Upper lobe of left lung (tissue), 6 donors: ENCODE measurements around the gene TNFAIP2. TPM values are rescaled to one million over a fixed set of nuclear protein-coding genes. Genes with fewer than 3 reads are reported as not detected.

ENCODE experiments used
- ATAC-seq, 2 donors: fragments of 200-7000 bp; cut with Tn5 transposase; one replicate each; pipeline ENCODE4 v1.9.1; 2022; ENCODE audit warnings: mild to moderate bottlenecking in 2 of 2, moderate library complexity in 2 of 2; ENCODE audit not compliant: low FRiP score in 2 of 2
- DNase-seq, 2 donors: peaks; one replicate each; pipeline ENCODE4 v3.0.0-alpha.2; 2019 to 2020
- H3K27ac ChIP-seq, 4 donors: fragments of 200-600 bp; sonication (generic); one replicate each; pipeline ENCODE4 v1.5.1; 2016 to 2019
- H3K27me3 ChIP-seq, 4 donors: fragments of 200-600 bp; sonication (generic); one replicate each; pipeline ENCODE4 v1.5.1; 2017 to 2019
- H3K36me3 ChIP-seq, 4 donors: fragments of 200-600 bp; sonication (generic); one replicate each; pipeline ENCODE4 v1.5.1; 2016 to 2019
- H3K4me1 ChIP-seq, 4 donors: fragments of 200-600 bp; sonication (generic); one replicate each; pipeline ENCODE4 v1.5.1; 2018 to 2019
- H3K4me3 ChIP-seq, 4 donors: fragments of 200-600 bp; sonication (generic); one replicate each; pipeline ENCODE4 v1.5.1; 2017 to 2019; ENCODE audit warnings: mild to moderate bottlenecking in 2 of 4, moderate library complexity in 1 of 4
- H3K9me3 ChIP-seq, 4 donors: fragments of 200-600 bp; sonication (generic); one replicate each; pipeline ENCODE4 v1.5.1; 2018 to 2019
- EP300 ChIP-seq, 4 donors: sonication (generic); formaldehyde crosslinking; IDR thresholded peaks; one replicate each; pipeline ENCODE4 v1.5.1; 2017; ENCODE audit warnings: antibody characterized with exemption in 4 of 4, control low read depth in 2 of 4
- POLR2A ChIP-seq, 4 donors: fragments of 450-650 bp; IDR thresholded peaks; one replicate each; pipeline ENCODE4 v1.5.1; 2016 to 2017; ENCODE audit warnings: antibody characterized with exemption in 4 of 4, mild to moderate bottlenecking in 2 of 4
- POLR2AphosphoS5 ChIP-seq, 2 donors: sonication (generic); formaldehyde crosslinking; IDR thresholded peaks; one replicate each; pipeline ENCODE4 v1.5.1; 2017; ENCODE audit warnings: antibody characterized with exemption in 2 of 2
- WGBS, 2 donors: methylation state at CpG; one replicate each; pipeline ENCODE4 v1.1.5; 2017 to 2018; 5-methylcytosine and 5-hydroxymethylcytosine counted together
- total RNA-seq, 6 donors: library from RNA; depleted of rRNA in 4 of 6; stranded (reverse); fragments of >200 nt in 4 of 6; gene quantifications; one replicate each; pipeline versions ENCODE4 v1.1.0 to v1.2.1, GENCODE V29; 2016 to 2021
- TF ChIP-seq, protein P1 (sequence below), 6 experiments: fragments of 450-650 bp in 4 of 6; fragments of 200-600 bp in 2 of 6; sonication (generic) in 2 of 6; IDR thresholded peaks; one replicate each; pipeline ENCODE4 v1.5.1; 2016 to 2019; ENCODE audit warnings: antibody characterized with exemption in 6 of 6
- donor health status: DM: no; HTN: no; CAD: no; lungs with moderate emphysema.
- donor health status: DM: no; HTN: yes; CAD: no; lungs with severe emphysema.

The TNFAIP2 gene
- total RNA-seq, 6 donors from 2014 or later = 51.2 to 542 (median 229) TPM

DNA sequence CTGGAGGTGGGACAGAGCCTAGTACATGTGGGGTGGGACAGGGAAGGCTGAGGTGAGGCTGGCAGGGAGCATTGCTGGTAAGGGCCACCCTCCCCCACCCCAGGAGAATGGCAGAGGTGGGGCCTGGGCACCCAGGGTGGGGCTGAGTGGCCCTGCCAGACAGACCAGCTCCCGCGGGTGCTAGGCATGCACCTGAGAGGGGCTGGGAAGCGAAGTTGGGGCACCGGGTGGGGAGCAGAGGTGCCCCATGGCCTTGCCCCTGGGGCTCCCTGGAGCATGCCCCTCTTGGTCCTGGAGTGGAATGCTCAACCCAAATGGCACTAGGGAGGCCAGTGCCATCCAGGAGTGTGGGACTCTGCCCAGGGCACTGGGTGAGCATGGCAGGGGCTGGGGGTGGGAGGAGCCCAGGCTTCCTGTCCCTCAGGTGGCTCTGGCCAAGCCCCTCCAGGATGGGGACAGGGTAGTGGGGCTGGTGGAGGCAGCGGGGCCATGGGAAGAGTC is 1.3 kb downstream of the TNFAIP2 start:
- no peaks in the 10 kb centered on the region for H3K27me3 ChIP-seq
- H3K4me3 ChIP-seq = peak overlapping the region in 3 of 4 donors; percentile 52 to 67 (median 63)
- DNase-seq (peak in 1 of 2 donors; percentile 53), ATAC-seq (no peak)
- TF ChIP-seq POLR2A (IDR thresholded peaks at IDR 0.05) (no peak), POLR2AphosphoS5 (IDR thresholded peaks at IDR 0.05) (no peak), EP300 (IDR thresholded peaks at IDR 0.05) (no peak)
- TF ChIP-seq, protein P1, sequence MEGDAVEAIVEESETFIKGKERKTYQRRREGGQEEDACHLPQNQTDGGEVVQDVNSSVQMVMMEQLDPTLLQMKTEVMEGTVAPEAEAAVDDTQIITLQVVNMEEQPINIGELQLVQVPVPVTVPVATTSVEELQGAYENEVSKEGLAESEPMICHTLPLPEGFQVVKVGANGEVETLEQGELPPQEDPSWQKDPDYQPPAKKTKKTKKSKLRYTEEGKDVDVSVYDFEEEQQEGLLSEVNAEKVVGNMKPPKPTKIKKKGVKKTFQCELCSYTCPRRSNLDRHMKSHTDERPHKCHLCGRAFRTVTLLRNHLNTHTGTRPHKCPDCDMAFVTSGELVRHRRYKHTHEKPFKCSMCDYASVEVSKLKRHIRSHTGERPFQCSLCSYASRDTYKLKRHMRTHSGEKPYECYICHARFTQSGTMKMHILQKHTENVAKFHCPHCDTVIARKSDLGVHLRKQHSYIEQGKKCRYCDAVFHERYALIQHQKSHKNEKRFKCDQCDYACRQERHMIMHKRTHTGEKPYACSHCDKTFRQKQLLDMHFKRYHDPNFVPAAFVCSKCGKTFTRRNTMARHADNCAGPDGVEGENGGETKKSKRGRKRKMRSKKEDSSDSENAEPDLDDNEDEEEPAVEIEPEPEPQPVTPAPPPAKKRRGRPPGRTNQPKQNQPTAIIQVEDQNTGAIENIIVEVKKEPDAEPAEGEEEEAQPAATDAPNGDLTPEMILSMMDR (IDR thresholded peaks at IDR 0.05) = no peak
- H3K4me1 ChIP-seq = peaks cover 62 to 92% (median 69%) of the 10 kb centered on the region in 4 donors
- H3K27ac ChIP-seq = peak overlapping the region in 2 of 4 donors; percentile 94 to 96
- no peaks in the 10 kb centered on the region for H3K9me3 ChIP-seq
- H3K36me3 ChIP-seq = peaks cover 0 to 4% (median 1%) of the 10 kb centered on the region in 4 donors
- 82% methylated on average over 5 of the region's 5 CpGs; no CpG with 5 or more reads in 1 of the 2 donors for WGBS, 2 donors

DNA sequence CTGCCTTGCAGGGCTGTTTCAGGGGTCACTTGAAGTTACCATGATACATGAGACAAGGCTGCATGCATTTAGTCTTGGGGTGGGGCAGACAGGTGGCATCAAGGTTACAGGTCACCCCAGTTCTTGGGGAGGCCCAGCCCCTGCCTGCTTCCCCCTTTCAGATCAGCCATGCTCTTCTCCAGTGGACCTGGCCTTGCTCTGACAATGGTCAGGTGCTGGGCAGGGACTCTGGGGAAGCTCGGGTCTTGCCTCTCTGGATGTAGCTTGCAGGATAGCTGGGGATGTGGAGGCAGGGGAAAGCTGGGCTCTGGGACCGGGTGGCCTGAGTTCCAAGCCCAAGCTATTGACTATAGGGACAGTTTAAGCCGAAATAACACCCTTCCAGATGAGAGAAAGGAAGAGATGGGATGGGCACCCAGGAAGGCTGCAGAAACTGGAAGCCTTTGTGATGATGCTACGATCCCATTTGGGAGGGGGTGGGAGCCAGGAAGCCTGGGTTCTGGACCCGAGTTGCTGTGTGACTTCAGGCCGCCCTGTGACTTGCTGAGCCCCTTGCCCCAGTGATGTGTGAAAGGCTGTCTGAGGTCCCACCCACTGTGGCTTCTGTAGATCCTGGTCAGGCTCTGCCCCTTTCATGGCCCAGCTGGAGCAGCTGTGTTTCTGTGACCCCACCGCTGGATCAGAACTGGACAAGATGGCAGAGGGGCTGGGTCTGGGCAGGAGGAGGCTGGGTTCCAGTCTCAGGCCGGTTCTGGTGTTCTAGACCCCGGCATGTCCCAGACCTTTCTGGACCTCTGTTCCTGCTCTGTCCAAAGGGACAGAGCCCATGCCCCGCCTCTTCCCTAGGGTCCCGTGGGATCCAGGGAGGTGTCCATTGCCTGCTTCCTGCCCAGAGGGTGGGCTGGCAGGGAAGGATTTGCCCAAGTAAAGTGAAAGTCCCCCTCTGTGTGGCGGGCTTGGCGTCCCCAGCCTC is 2.1 kb downstream of the TNFAIP2 start:
- Histone ChIP-seq H3K4me3 (peak overlapping the region in 3 of 4 donors; percentile 52 to 67 (median 63)), H3K9me3 (no peaks in the 10 kb centered on the region), H3K4me1 (peaks cover 57 to 89% (median 65%) of the 10 kb centered on the region in 4 donors), H3K27ac (peak overlapping the region in 1 of 4 donors; percentile 94), H3K36me3 (peaks cover 0 to 11% (median 9%) of the 10 kb centered on the region in 4 donors), H3K27me3 (no peaks in the 10 kb centered on the region)
- 91 to 92% methylated on average over 8 to 13 of the region's 13 CpGs for WGBS, 2 donors
- DNase-seq = no peak
- TF ChIP-seq EP300 (IDR thresholded peaks at IDR 0.05) (no peak), POLR2A (IDR thresholded peaks at IDR 0.05) (no peak), POLR2AphosphoS5 (IDR thresholded peaks at IDR 0.05) (no peak)
- TF ChIP-seq, protein P1 (IDR thresholded peaks at IDR 0.05) = no peak
- ATAC-seq = no peak

DNA sequence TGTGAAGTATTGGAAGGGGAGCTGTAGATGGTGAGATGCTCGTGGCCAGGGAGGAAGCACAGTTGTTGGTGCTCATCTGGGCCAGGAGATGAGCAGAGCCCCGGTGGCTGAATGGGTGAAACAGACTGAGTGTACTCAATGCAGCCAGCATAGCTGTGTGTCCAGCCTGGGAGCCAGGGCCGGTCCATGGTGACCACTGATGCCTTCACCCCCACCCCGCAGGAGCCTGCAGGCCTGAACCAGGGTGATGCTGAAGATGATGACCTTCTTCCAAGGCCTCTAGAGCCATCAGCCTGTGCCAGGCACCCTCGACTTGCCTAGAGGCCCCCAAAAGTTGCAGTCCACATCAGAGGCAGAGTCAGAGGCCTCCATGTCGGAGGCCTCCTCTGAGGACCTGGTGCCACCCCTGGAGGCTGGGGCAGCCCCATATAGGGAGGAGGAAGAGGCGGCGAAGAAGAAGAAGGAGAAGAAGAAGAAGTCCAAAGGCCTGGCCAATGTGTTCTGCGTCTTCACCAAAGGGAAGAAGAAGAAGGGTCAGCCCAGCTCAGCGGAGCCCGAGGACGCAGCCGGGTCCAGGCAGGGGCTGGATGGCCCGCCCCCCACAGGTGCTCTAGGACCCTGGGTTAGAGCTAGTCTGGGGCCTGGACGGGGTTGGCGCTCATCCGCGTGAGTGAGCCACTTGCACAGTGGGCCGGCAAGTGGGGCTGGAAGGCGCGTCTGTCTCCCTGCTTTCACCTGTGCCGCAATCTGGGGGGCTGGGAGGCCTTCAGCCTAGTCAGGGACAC is 3.0 kb downstream of the TNFAIP2 start:
- Histone ChIP-seq H3K9me3 (no peaks in the 10 kb centered on the region), H3K36me3 (peaks cover 0 to 19% (median 14%) of the 10 kb centered on the region in 4 donors), H3K4me1 (peaks cover 49 to 88% (median 64%) of the 10 kb centered on the region in 4 donors), H3K27ac (peak overlapping the region in 1 of 4 donors; percentile 49), H3K27me3 (no peaks in the 10 kb centered on the region), H3K4me3 (peak overlapping the region in 3 of 4 donors; percentile 26 to 63 (median 37))
- ATAC-seq = no peak
- 78 to 92% methylated on average over 10 to 14 of the region's 22 CpGs for WGBS, 2 donors
- no peak for DNase-seq
- TF ChIP-seq, protein P1 (IDR thresholded peaks at IDR 0.05) = no peak
- TF ChIP-seq POLR2A (IDR thresholded peaks at IDR 0.05) (no peak), EP300 (IDR thresholded peaks at IDR 0.05) (no peak), POLR2AphosphoS5 (IDR thresholded peaks at IDR 0.05) (no peak)

DNA sequence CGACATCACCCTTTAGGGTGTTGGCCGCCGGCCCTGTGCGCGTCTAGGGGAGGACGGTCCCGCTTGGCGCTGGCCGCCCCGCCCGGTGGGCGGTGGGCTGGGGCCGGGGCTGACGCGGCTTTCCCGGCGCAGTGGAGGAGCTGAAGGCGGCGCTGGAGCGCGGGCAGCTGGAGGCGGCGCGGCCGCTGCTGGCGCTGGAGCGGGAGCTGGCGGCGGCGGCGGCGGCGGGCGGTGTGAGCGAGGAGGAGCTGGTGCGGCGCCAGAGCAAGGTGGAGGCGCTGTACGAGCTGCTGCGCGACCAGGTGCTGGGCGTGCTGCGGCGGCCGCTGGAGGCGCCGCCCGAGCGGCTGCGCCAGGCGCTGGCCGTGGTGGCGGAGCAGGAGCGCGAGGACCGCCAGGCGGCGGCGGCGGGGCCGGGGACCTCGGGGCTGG is 3.6 kb downstream of the TNFAIP2 start:
- Histone ChIP-seq H3K27me3 (no peaks in the 10 kb centered on the region), H3K27ac (peak overlapping the region in 1 of 4 donors; percentile 49), H3K36me3 (peaks cover 0 to 21% (median 15%) of the 10 kb centered on the region in 4 donors), H3K4me3 (peak overlapping the region in 3 of 4 donors; percentile 26 to 37 (median 34)), H3K9me3 (no peaks in the 10 kb centered on the region), H3K4me1 (peaks cover 42 to 83% (median 61%) of the 10 kb centered on the region in 4 donors)
- TF ChIP-seq POLR2AphosphoS5 (IDR thresholded peaks at IDR 0.05) = no peak
- TF ChIP-seq, protein P1 (IDR thresholded peaks at IDR 0.05) = peak in 5 of 6 experiments; percentile 6 to 77 (median 56)
- DNase-seq = peak; percentile 72 to 92
- WGBS, 2 donors = 57 to 60% methylated on average over 27 to 45 of the region's 62 CpGs
- ATAC-seq = no peak
